ENCODE results near the gene PDE10A.
"Not testable (repeated sequence)": the region's sequence is repeated elsewhere in the genome, so short reads cannot be mapped to it uniquely, and the experiment has no call there.

Gene PDE10A

GRCh38 chr6:165469483-165469882, 193.6 kb downstream of the PDE10A start:
- no peak for DNase-seq (ENCODE audit: low spot score)

GRCh38 chr6:165468340-165469235, 194.5 kb downstream of the PDE10A start:
- DNase-seq (ENCODE audit: low spot score), result no peak

- DNase-seq (ENCODE audit: low spot score), result not testable (repeated sequence)
These were observed 199.5 kb downstream of the PDE10A start for GRCh38 chr6:165463499-165463898.

GRCh38 chr6:165459605-165460301, 203.3 kb downstream of the PDE10A start:
- not testable (repeated sequence) for DNase-seq (ENCODE audit: low spot score)

- DNase-seq (ENCODE audit: low spot score), result no peak
These were observed 204.9 kb downstream of the PDE10A start for GRCh38 chr6:165458134-165458533.

DNA sequence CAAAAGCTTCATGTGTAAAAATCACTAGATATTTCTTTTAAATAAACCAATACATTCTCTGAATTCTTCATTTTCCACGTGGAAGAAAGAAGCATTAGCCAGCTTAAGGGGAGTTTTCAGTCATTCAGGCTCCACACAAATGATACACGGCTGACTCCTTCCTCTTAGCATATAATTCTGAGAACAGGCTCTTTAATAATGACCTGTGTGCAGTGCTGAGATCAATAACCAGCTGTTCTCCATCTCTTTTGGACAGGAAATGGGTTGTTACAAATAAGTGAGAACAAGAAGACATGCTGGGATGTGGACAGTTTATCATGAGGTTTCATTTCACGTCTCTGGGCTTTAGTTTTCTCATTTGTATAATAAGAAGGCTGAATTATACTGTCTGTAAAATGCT, 206.8 kb downstream of the PDE10A start:
- no peak for DNase-seq (ENCODE audit: low spot score)

GRCh38 chr6:165455488-165455887, 207.6 kb downstream of the PDE10A start:
- DNase-seq (ENCODE audit: low spot score), result no peak

- DNase-seq (ENCODE audit: low spot score), result no peak
These were observed 209.6 kb downstream of the PDE10A start for GRCh38 chr6:165453395-165453794.

GRCh38 chr6:165451838-165452237, 211.2 kb downstream of the PDE10A start:
- no peak for DNase-seq (ENCODE audit: low spot score)

GRCh38 chr6:165448210-165448609, 214.8 kb downstream of the PDE10A start:
- no peak for DNase-seq (ENCODE audit: low spot score)

GRCh38 chr6:165447141-165447540, 215.9 kb downstream of the PDE10A start:
- no peak for DNase-seq (ENCODE audit: low spot score)

- no peak for DNase-seq (ENCODE audit: low spot score)
These were observed 216.7 kb downstream of the PDE10A start for GRCh38 chr6:165446331-165446730.

DNA sequence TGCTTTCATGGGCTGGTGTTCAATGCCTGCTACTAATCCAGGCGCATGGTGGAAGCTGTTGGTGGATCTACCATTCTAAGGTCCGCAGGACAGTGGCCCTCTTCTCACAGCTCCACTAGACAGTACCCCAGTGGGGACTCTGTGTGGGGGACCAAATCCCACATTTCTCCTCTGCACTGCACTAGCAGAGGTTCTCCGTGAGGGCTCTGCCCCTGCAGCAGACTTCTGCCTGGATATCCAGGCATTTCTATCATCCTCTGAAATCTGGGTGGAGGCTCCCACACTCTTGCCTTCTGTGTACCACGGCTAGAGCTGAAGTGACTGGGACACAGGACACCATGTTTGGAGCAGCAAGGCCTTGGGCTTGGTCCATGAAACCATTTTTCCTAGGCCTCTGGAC, 219.6 kb downstream of the PDE10A start:
- no peak for DNase-seq (ENCODE audit: low spot score)

DNA sequence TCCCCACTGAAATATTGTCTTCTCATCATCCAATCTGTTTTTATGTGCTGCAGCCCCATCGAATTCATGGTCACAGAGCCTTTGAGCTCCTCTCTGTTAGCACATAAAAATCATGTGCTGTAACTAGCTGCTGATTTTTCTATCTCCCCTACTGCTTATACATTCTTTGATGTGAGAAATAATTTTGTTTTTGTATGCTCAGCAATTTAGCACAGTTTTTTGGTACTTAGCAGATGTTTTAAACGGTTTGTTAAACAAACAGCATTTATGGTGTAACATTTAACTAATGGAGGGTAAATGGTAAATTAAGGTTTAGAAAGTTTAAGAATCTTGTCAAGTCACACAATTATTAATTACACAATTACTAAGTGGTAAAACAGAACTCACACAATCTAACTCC, 221.9 kb downstream of the PDE10A start:
- DNase-seq (ENCODE audit: low spot score), result no peak

DNA sequence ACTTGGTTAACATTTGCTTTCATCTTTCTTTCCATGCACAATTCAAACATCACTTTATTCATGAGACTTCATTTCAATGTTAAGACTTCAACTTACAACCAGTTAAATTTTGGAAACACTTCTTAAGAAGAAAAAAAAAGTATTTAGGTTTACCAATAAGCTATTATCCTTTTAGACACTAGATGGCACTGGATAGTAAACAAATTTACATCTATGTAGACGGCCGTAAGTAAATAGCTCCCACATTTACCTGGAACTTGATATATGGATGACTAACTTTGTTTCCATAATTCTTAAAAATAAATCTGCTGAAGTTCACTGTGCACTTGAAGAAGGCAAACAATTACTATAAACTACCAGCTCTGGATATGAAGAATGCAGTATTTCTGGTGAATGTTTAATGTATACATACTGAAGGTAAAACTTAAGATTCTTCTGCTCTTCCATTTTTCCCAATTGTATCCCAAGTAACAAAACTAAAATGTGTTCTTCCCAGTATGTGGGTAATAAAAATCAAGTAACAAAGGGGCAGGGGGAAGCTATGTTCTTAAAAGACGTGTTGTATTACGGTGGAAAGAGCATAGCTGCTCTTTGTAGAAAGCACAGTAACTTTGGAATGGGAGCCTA, 223.0 kb downstream of the PDE10A start:
- DNase-seq (ENCODE audit: low spot score), result peak; percentile 9

GRCh38 chr6:165426892-165427291, 236.1 kb downstream of the PDE10A start:
- DNase-seq (ENCODE audit: low spot score), result no peak

- no peak for DNase-seq (ENCODE audit: low spot score)
These were observed 240.8 kb downstream of the PDE10A start for GRCh38 chr6:165422192-165422591.

GRCh38 chr6:165417278-165417865, 245.7 kb downstream of the PDE10A start:
- DNase-seq (ENCODE audit: low spot score), result no peak

DNA sequence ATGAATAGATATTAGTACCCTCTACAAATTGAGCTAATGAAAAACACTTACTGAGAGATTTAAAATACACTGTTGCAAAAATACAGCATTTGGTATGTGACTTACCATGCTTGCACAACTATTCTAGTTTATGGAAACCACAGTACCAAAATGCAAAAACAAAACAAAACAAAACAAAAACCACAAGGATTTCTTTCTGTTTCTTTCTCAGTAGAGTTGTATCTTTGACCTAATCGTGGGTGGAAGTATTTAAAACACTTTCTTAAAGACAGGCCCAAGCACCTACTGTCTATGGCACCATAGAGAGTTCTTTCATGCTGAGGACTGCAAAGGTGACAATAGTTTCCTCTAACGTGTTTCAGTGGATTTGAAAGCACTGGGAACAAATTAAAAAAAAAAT, 258.3 kb downstream of the PDE10A start:
- peak; percentile 3 for DNase-seq (ENCODE audit: low spot score)

GRCh38 chr6:165404296-165404695, 258.7 kb downstream of the PDE10A start:
- no peak for DNase-seq (ENCODE audit: low spot score)

- no peak for DNase-seq (ENCODE audit: low spot score)
These were observed 259.9 kb downstream of the PDE10A start for GRCh38 chr6:165403006-165403595.

DNA sequence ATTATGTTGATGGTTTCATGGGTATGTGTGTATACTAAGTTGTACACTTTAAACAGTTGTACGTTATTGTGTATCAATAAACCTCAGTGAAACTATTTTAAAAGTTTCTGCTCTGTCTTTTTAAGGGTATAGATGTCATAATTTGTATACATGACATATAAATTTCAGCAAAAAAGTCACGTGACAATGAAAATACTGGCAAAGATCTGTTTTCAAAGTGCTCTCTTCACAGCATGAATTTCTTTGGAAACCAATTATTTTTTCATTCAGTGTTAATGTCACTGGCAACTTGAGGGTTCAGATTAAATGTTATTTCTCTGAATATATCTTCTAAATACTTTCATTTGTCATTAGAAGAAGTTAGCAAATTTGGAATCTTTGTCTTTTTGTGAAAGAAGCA, 261.9 kb downstream of the PDE10A start:
- DNase-seq (ENCODE audit: low spot score), result no peak
